ENCODE measurements around the gene MARK3.

Gene MARK3

GRCh38 chr14:103550451-103551337 is 165.5 kb downstream of the MARK3 start:
- H3K9me3 ChIP-seq (ENCODE audit: control insufficient read depth, insufficient read depth, low read length): no peaks in the 10 kb centered on the region
- no peak overlapping the region for H3K27ac ChIP-seq (ENCODE audit: low read depth, low read length)
- no peak overlapping the region for H3K9ac ChIP-seq (ENCODE audit: low read depth, low read length)
- H3K4me3 ChIP-seq (ENCODE audit: low read depth, low read length): no peak overlapping the region
- H3K4me1 ChIP-seq (ENCODE audit: control insufficient read depth, insufficient read depth, low read length): no peaks in the 10 kb centered on the region
- no peaks in the 10 kb centered on the region for H3K36me3 ChIP-seq (ENCODE audit: control insufficient read depth, insufficient read depth, low read length)
- H3K27me3 ChIP-seq (ENCODE audit: control insufficient read depth, insufficient read depth, low read length): no peaks in the 10 kb centered on the region

DNA sequence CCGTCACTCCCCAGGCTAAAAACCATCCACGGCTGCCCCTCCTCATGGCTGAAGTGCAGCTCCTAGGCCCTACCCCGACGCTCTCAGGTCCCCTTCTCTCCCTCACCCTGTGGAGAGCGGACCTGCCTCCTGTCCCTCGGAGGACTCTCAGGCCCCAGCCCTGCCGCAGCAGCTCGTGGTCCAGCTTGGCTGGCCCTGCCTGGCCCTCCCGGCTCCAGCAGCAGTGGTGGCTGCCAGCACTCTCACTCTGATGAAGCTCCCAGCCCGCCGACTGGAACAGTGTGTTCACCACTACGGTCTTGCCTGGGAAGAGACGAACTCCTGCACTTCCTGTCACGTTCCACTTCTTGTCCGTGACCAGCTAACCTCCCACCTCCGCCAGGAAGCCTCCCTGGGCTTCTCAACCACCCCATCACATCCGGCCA is 166.1 kb downstream of the MARK3 start:
- Histone ChIP-seq H3K4me1 (ENCODE audit: control insufficient read depth, insufficient read depth, low read length) (no peaks in the 10 kb centered on the region), H3K27ac (ENCODE audit: low read depth, low read length) (no peak overlapping the region), H3K27me3 (ENCODE audit: control insufficient read depth, insufficient read depth, low read length) (no peaks in the 10 kb centered on the region), H3K9ac (ENCODE audit: low read depth, low read length) (no peak overlapping the region), H3K9me3 (ENCODE audit: control insufficient read depth, insufficient read depth, low read length) (no peaks in the 10 kb centered on the region), H3K4me3 (ENCODE audit: low read depth, low read length) (no peak overlapping the region), H3K36me3 (ENCODE audit: control insufficient read depth, insufficient read depth, low read length) (no peaks in the 10 kb centered on the region)

GRCh38 chr14:103552011-103552845 is 167.0 kb downstream of the MARK3 start:
- H3K4me1 ChIP-seq (ENCODE audit: control insufficient read depth, insufficient read depth, low read length): no peaks in the 10 kb centered on the region
- peaks cover 3% of the 10 kb centered on the region; the same call in 1 of the 2 replicates for H3K36me3 ChIP-seq (ENCODE audit: control insufficient read depth, insufficient read depth, low read length)
- no peaks in the 10 kb centered on the region for H3K9me3 ChIP-seq (ENCODE audit: control insufficient read depth, insufficient read depth, low read length)
- no peaks in the 10 kb centered on the region for H3K27me3 ChIP-seq (ENCODE audit: control insufficient read depth, insufficient read depth, low read length)
- H3K4me3 ChIP-seq (ENCODE audit: low read depth, low read length): no peak overlapping the region
- H3K27ac ChIP-seq (ENCODE audit: low read depth, low read length): no peak overlapping the region
- no peak overlapping the region for H3K9ac ChIP-seq (ENCODE audit: low read depth, low read length)

GRCh38 chr14:103552846-103553210 is 167.6 kb downstream of the MARK3 start:
- H3K9me3 ChIP-seq (ENCODE audit: control insufficient read depth, insufficient read depth, low read length): no peaks in the 10 kb centered on the region
- no peak overlapping the region for H3K4me3 ChIP-seq (ENCODE audit: low read depth, low read length)
- no peaks in the 10 kb centered on the region for H3K4me1 ChIP-seq (ENCODE audit: control insufficient read depth, insufficient read depth, low read length)
- no peak overlapping the region for H3K9ac ChIP-seq (ENCODE audit: low read depth, low read length)
- H3K27ac ChIP-seq (ENCODE audit: low read depth, low read length): no peak overlapping the region
- peaks cover 5% of the 10 kb centered on the region; the same call in 1 of the 2 replicates for H3K36me3 ChIP-seq (ENCODE audit: control insufficient read depth, insufficient read depth, low read length)
- no peaks in the 10 kb centered on the region for H3K27me3 ChIP-seq (ENCODE audit: control insufficient read depth, insufficient read depth, low read length)

Measured in HUES48 (cell line).